K562 (cell line): ENCODE results near the gene CADM2. TPM values are rescaled to one million over a fixed set of nuclear protein-coding genes. Genes with fewer than 3 reads are reported as not detected.

Source experiments
- ATAC-seq: fragments of 200-7000 bp; cut with Tn5 transposase; 3 replicates; pipeline ENCODE4 v1.9.1; 2020; ENCODE audit warnings: moderate library complexity
- BruUV-seq: library from RNA; stranded (reverse); fragments of 400-500 nt; replicated peaks from 2 replicates; lab custom pipeline; 2021; lab: Mats Ljungman, UMichigan
- CTCF ChIA-PET: fragments of 300-600 bp; formaldehyde crosslinking; extraction: SDS; loops from one replicate; lab custom pipeline; 2021; ENCODE audit warnings: low intra/inter-chr PET ratio; lab: Yijun Ruan, JAX
- POLR2A ChIA-PET: fragments of 300-600, 350-650 bp; sonication (Branson Sonifier 250); formaldehyde crosslinking; extraction: SDS; loops from one replicate; lab custom pipeline; 2021; ENCODE audit warnings: antibody characterized with exemption, inconsistent platforms; lab: Yijun Ruan, JAX
- DNase-seq, 4 experiments: peaks; one replicate each; pipeline versions ENCODE4 v3.0.0 to v3.0.0-alpha.2; 2011 to 2018; ENCODE audit warnings: low spot score in 3 of 4, mixed read lengths in 3 of 4; ENCODE audit errors: extremely low read depth in 1 of 4
- FAIRE-seq: peaks from 2 replicates; lab custom pipeline; 2011; peaks lifted over from hg19 to GRCh38; lab: Jason Lieb, UNC
- H2AFZ ChIP-seq: 2 replicates; pipeline ENCODE4 v1.6.0; 2011; ENCODE audit warnings: low read depth, low read length, control low read depth, inconsistent platforms
- H3K27ac ChIP-seq: fragments of 200-600 bp; 3 replicates; pipeline ENCODE4 v1.8.0; 2011; ENCODE audit warnings: low read depth, mild to moderate bottlenecking, control low read depth, inconsistent platforms, low read length, moderate library complexity, mixed read lengths; ENCODE audit errors: extremely low read depth
- H3K27me3 ChIP-seq, 2 experiments: fragments of 300-600 bp in 1 of 2; 2 replicates in 1 of 2; 3 replicates in 1 of 2; pipeline versions ENCODE4 v1.6.0 to v1.8.0; 2011; ENCODE audit warnings: inconsistent platforms in 2 of 2, low read length in 2 of 2, mild to moderate bottlenecking in 1 of 2, mixed read lengths in 1 of 2, moderate library complexity in 1 of 2; ENCODE audit not compliant: control insufficient read depth in 2 of 2, insufficient read depth in 2 of 2
- H3K36me3 ChIP-seq: fragments of 300-600 bp; 3 replicates; pipeline ENCODE4 v1.8.0; 2011; ENCODE audit warnings: mild to moderate bottlenecking, low read length, inconsistent platforms; ENCODE audit not compliant: control insufficient read depth, insufficient read depth
- H3K4me1 ChIP-seq, 2 experiments: fragments of 200-600 bp in 1 of 2; replicated peaks in 1 of 2; 2 replicates in 1 of 2; 3 replicates in 1 of 2; pipeline versions ENCODE4 v1.5.1 to v1.8.0; 2011; ENCODE audit warnings: inconsistent platforms in 2 of 2, low read length in 2 of 2, mild to moderate bottlenecking in 1 of 2, mixed read lengths in 1 of 2, moderate library complexity in 1 of 2; ENCODE audit not compliant: control insufficient read depth in 2 of 2, insufficient read depth in 2 of 2
- H3K4me2 ChIP-seq: 2 replicates; pipeline ENCODE4 v1.6.1; 2011; ENCODE audit warnings: low read length, control low read depth, inconsistent platforms, mixed read lengths; ENCODE audit not compliant: insufficient read depth
- H3K4me3 ChIP-seq: fragments of 200-600 bp; sonication (generic), shearing (Covaris generic); 2 replicates; pipeline ENCODE4 v1.5.1; 2016; ENCODE audit warnings: control low read depth, inconsistent platforms
- H3K79me2 ChIP-seq: fragments of 200-600 bp; 3 replicates; pipeline ENCODE4 v1.8.0; 2011; ENCODE audit warnings: low read length, inconsistent platforms; ENCODE audit not compliant: control insufficient read depth, insufficient read depth
- H3K9ac ChIP-seq, 2 experiments: 2 replicates each; pipeline versions ENCODE4 v1.6.0 to v1.6.1; 2011; ENCODE audit warnings: low read depth in 2 of 2, low read length in 2 of 2, control low read depth in 1 of 2, inconsistent platforms in 1 of 2, mild to moderate bottlenecking in 1 of 2, mixed read lengths in 1 of 2; ENCODE audit not compliant: insufficient read depth in 1 of 2
- H3K9me1 ChIP-seq: one replicate; pipeline ENCODE4 v1.6.0; 2011; ENCODE audit warnings: inconsistent platforms, mild to moderate bottlenecking, low read length, moderate library complexity; ENCODE audit not compliant: control insufficient read depth, insufficient read depth
- H3K9me3 ChIP-seq: replicated peaks from 2 replicates; pipeline ENCODE4 v1.5.1; 2011; ENCODE audit warnings: low read depth, low read length, inconsistent platforms; ENCODE audit not compliant: control insufficient read depth, insufficient read depth
- H4K20me1 ChIP-seq: replicated peaks from 2 replicates; pipeline ENCODE4 v1.6.1; 2011; ENCODE audit warnings: low read length, inconsistent platforms, mixed read lengths; ENCODE audit not compliant: control insufficient read depth, insufficient read depth
- ATF3 ChIP-seq, 2 experiments: fragments of 450-650 bp in 1 of 2; sonication (generic) in 1 of 2; formaldehyde crosslinking in 1 of 2; IDR thresholded peaks in 1 of 2; conservative IDR thresholded peaks in 1 of 2; 2 replicates each; pipeline versions ENCODE4 v1.6.1 to v1.8.1; 2016 to 2023; ENCODE audit warnings: mild to moderate bottlenecking in 2 of 2, moderate library complexity in 2 of 2, inconsistent platforms in 1 of 2, missing genetic modification reagents in 1 of 2
- DNMT1 ChIP-seq: fragments of 450-650 bp; IDR thresholded peaks from 2 replicates; pipeline ENCODE4 v1.6.1; 2016; ENCODE audit warnings: antibody characterized with exemption, mild to moderate bottlenecking
- HDAC1 ChIP-seq, 2 experiments: fragments of 450-650 bp; IDR thresholded peaks; 2 replicates each; pipeline ENCODE4 v1.6.1; 2016 to 2017; ENCODE audit warnings: inconsistent platforms in 1 of 2, mild to moderate bottlenecking in 1 of 2, moderate library complexity in 1 of 2
- PHF8 ChIP-seq: fragments of 200-600 bp; sonication (generic); IDR thresholded peaks from 2 replicates; pipeline ENCODE4 v1.6.1; 2012; ENCODE audit warnings: mixed run types, mild to moderate bottlenecking, inconsistent platforms, low read length, moderate library complexity, borderline replicate concordance
- PHTF2 ChIP-seq: fragments of 250-450 bp; sonication (Bioruptor Pico); IDR thresholded peaks from 2 replicates; pipeline ENCODE4 v1.5.0; 2021; ENCODE audit warnings: mild to moderate bottlenecking
- PRPF4 ChIP-seq: fragments of 200-400 bp; formaldehyde crosslinking; IDR thresholded peaks from one replicate; pipeline ENCODE4 v1.6.1; 2017; ENCODE audit warnings: low read length, low read depth, mild to moderate bottlenecking; ENCODE audit not compliant: insufficient read depth, poor library complexity, severe bottlenecking
- RBM17 ChIP-seq: fragments of 200-400 bp; formaldehyde crosslinking; IDR thresholded peaks from 2 replicates; pipeline ENCODE4 v1.6.1; 2017; ENCODE audit warnings: low read depth, mild to moderate bottlenecking, low read length, borderline replicate concordance
- SPI1 ChIP-seq: IDR thresholded peaks from 2 replicates; pipeline ENCODE4 v1.6.1; 2011; ENCODE audit warnings: low read depth, low read length, control low read depth, borderline replicate concordance
- SUPT5H ChIP-seq: fragments of 450-650 bp; IDR thresholded peaks from 2 replicates; pipeline ENCODE4 v1.6.1; 2016
- TEAD4 ChIP-seq, 2 experiments: sonication (generic) in 1 of 2; formaldehyde crosslinking in 1 of 2; IDR thresholded peaks; 2 replicates each; pipeline versions ENCODE4 v1.6.1 to v1.8.0; 2012 to 2022; ENCODE audit warnings: borderline replicate concordance in 1 of 2, inconsistent platforms in 1 of 2, low read length in 1 of 2, mild to moderate bottlenecking in 1 of 2, missing genetic modification reagents in 1 of 2
- ZFP30 ChIP-seq: fragments of 250-450 bp; sonication (Bioruptor Pico); IDR thresholded peaks from 2 replicates; pipeline ENCODE4 v1.8.0; 2022; ENCODE audit warnings: moderate library complexity, mild to moderate bottlenecking, inconsistent platforms, borderline replicate concordance
- ZNF212 ChIP-seq: fragments of 450-650 bp; formaldehyde crosslinking; IDR thresholded peaks from 2 replicates; pipeline ENCODE4 v1.4.0; 2020; ENCODE audit warnings: mild to moderate bottlenecking
- ZNF263 ChIP-seq: sonication (generic); formaldehyde crosslinking; IDR thresholded peaks from 2 replicates; pipeline ENCODE4 v1.8.0; 2022; ENCODE audit warnings: mild to moderate bottlenecking, missing genetic modification reagents, borderline replicate concordance
- ZNF384 ChIP-seq: IDR thresholded peaks from 2 replicates; pipeline ENCODE4 v1.6.1; 2012; ENCODE audit warnings: low read depth, low read length, improper control_type of control experiment
- WGBS: fragments of 100-300 bp; shearing (Covaris generic); methylation state at CpG from one replicate; pipeline ENCODE4 v1.1.6; 2016; ENCODE audit warnings: low coverage, mixed read lengths; ENCODE audit not compliant: insufficient coverage; ENCODE audit errors: missing lambda C conversion rate; 5-methylcytosine and 5-hydroxymethylcytosine counted together
- in situ Hi-C: fragments of 300-500 bp; cut with MboI; formaldehyde crosslinking; loops from 4 replicates; pipeline ENCODE4 v1.15.0; 2018; ENCODE audit warnings: inconsistent platforms, mixed read lengths
- intact Hi-C: fragments of 100-400 bp; cut with micrococcal nuclease; formaldehyde crosslinking; loops from 2 replicates; pipeline ENCODE4 v1.14.2; 2022
- polyA plus RNA-seq, 8 experiments: library from polyadenylated mRNA; depleted of rRNA in 4 of 8; stranded (reverse) in 5 of 8; unstranded in 3 of 8; fragments of >200 nt; fragmentation: Nextera tagmentation in 2 of 8; fragmentation: Illumina TruSeq in 1 of 8; extraction: Ambion mirVana in 2 of 8; extraction: Trizol in 1 of 8; gene quantifications; 2 replicates each; pipeline versions ENCODE4 v1.2.1 to v1.2.3, GENCODE V29; 2011 to 2014; ENCODE audit warnings: inconsistent platforms in 1 of 8, missing spikeins in 1 of 8
- total RNA-seq, 7 experiments: library from RNA; depleted of rRNA in 6 of 7; stranded (reverse); fragments of >200 nt in 6 of 7; fragmentation: Illumina TruSeq in 2 of 7; extraction: Trizol in 2 of 7; gene quantifications; 2 replicates each; pipeline versions ENCODE4 v1.2.1 to v1.2.3, GENCODE V29; 2011 to 2021; ENCODE audit warnings: low replicate concordance in 1 of 7
- TF ChIP-seq, protein P1 (sequence below): fragments of 450-650 bp; IDR thresholded peaks from 2 replicates; pipeline ENCODE4 v1.7.0; 2016; ENCODE audit warnings: borderline replicate concordance
- TF ChIP-seq, protein P2 (sequence below): fragments of 450-650 bp; IDR thresholded peaks from 2 replicates; pipeline ENCODE4 v1.6.1; 2018; ENCODE audit warnings: mild to moderate bottlenecking, low read depth; ENCODE audit not compliant: partially characterized antibody

Gene CADM2
- total and polyA plus RNA-seq, 9 of the 15 experiments (the other 6 are each of a cell fraction or from before 2014, with no cell fraction given), result 0.11 to 3.2 (median 0.95) TPM

DNA sequence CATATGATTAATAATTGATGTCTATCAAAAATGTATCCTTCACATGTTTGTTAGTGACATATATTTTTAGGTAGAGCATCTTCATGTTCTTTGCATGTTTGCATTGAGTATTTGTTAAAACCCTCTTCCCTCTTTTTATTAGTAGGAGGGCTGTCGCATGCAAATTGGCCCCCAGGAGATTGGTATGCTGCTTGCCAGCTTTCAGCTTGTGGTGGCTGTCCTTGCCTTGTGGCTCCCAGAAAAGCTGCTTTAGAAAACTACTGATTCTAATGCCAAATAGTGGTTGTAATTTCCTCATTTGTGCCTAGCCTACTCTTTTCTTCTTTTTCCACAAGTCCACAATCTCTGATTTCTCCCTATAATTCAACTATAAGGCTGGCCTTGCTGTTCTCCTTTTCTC, 1145.4 kb downstream of the CADM2 start:
- intact Hi-C loops, result no loop called here
- H3K4me1 ChIP-seq, result no peaks in the 10 kb centered on the region
- WGBS, result 0% methylated on average over 1 of the region's 1 CpG
- no peaks in the 10 kb centered on the region for H3K9me1 ChIP-seq
- H3K4me3 ChIP-seq, result no peak overlapping the region
- no peaks in the 10 kb centered on the region for H4K20me1 ChIP-seq
- CTCF ChIA-PET, result no interaction called here
- H3K36me3 ChIP-seq, result no peaks in the 10 kb centered on the region
- POLR2A ChIA-PET, result no interaction called here
- in situ Hi-C loops, result no loop called here
- ATAC-seq, result no peak
- H3K9ac ChIP-seq, result no peak overlapping the region
- no TSS peak for BruUV-seq
- H3K27ac ChIP-seq, result no peak overlapping the region
- no peak for FAIRE-seq
- H3K27me3 ChIP-seq, result no peaks in the 10 kb centered on the region
- H3K9me3 ChIP-seq, result 0 out of 2 replicates have a peak, but pooled peaks cover 2% of the 10 kb centered on the region
- H3K4me2 ChIP-seq, result no peak overlapping the region
- TF ChIP-seq, protein P1, sequence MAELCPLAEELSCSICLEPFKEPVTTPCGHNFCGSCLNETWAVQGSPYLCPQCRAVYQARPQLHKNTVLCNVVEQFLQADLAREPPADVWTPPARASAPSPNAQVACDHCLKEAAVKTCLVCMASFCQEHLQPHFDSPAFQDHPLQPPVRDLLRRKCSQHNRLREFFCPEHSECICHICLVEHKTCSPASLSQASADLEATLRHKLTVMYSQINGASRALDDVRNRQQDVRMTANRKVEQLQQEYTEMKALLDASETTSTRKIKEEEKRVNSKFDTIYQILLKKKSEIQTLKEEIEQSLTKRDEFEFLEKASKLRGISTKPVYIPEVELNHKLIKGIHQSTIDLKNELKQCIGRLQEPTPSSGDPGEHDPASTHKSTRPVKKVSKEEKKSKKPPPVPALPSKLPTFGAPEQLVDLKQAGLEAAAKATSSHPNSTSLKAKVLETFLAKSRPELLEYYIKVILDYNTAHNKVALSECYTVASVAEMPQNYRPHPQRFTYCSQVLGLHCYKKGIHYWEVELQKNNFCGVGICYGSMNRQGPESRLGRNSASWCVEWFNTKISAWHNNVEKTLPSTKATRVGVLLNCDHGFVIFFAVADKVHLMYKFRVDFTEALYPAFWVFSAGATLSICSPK, result no peak
- TF ChIP-seq RBM17, result no peak
- TF ChIP-seq ZNF263 (CRISPR knock-in tag), result no peak
- TF ChIP-seq ZNF384, result no peak
- TF ChIP-seq HDAC1 (IDR thresholded peaks at IDR 0.05), result no peak
- no peak for TF ChIP-seq PHF8
- TF ChIP-seq, protein P2, sequence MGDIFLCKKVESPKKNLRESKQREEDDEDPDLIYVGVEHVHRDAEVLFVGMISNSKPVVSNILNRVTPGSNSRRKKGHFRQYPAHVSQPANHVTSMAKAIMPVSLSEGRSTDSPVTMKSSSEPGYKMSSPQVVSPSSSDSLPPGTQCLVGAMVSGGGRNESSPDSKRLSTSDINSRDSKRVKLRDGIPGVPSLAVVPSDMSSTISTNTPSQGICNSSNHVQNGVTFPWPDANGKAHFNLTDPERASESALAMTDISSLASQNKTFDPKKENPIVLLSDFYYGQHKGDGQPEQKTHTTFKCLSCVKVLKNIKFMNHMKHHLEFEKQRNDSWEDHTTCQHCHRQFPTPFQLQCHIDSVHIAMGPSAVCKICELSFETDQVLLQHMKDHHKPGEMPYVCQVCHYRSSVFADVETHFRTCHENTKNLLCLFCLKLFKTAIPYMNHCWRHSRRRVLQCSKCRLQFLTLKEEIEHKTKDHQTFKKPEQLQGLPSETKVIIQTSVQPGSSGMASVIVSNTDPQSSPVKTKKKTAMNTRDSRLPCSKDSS, result no peak
- no peak for TF ChIP-seq PRPF4
- no peak for TF ChIP-seq DNMT1
- no peak for TF ChIP-seq SPI1
- TF ChIP-seq ZFP30 (CRISPR knock-in tag), result no peak
- TF ChIP-seq PHTF2, result no peak
- TF ChIP-seq ATF3 (IDR thresholded peaks at IDR 0.05), result no peak
- TF ChIP-seq ATF3 (CRISPR knock-in tag; conservative IDR thresholded peaks at IDR 0.05), result no peak
- no peak for TF ChIP-seq TEAD4 (IDR thresholded peaks at IDR 0.05; ENCODE audit: low read length)
- no peak for TF ChIP-seq TEAD4 (CRISPR knock-in tag; IDR thresholded peaks at IDR 0.05; ENCODE audit: borderline replicate concordance)
- TF ChIP-seq SUPT5H, result no peak
- no peak for TF ChIP-seq ZNF212 (CRISPR knock-in tag)
- TF ChIP-seq, all 486 proteins: peak for 0
- no peak for DNase-seq
- no peak overlapping the region for H2AFZ ChIP-seq
- no peaks in the 10 kb centered on the region for H3K79me2 ChIP-seq
